D721Med (cell line): ENCODE data around the gene C13orf46.
"Not testable (repeated sequence)": the region's sequence is repeated elsewhere in the genome, so short reads cannot be mapped to it uniquely, and the experiment has no call there.

ENCODE experiments used
- DNase-seq: peaks from one replicate; pipeline ENCODE4 v3.0.0; 2011; ENCODE audit warnings: low spot score; ENCODE audit not compliant: insufficient read length
- FAIRE-seq: peaks from 2 replicates; lab custom pipeline; 2011; peaks lifted over from hg19 to GRCh38; lab: Jason Lieb, UNC
- CTCF ChIP-seq: IDR thresholded peaks from 2 replicates; pipeline ENCODE4 v1.5.1; 2012; ENCODE audit warnings: mild to moderate bottlenecking, control low read depth; ENCODE audit not compliant: insufficient read depth; ENCODE audit errors: missing control alignments

C13orf46 gene

DNA sequence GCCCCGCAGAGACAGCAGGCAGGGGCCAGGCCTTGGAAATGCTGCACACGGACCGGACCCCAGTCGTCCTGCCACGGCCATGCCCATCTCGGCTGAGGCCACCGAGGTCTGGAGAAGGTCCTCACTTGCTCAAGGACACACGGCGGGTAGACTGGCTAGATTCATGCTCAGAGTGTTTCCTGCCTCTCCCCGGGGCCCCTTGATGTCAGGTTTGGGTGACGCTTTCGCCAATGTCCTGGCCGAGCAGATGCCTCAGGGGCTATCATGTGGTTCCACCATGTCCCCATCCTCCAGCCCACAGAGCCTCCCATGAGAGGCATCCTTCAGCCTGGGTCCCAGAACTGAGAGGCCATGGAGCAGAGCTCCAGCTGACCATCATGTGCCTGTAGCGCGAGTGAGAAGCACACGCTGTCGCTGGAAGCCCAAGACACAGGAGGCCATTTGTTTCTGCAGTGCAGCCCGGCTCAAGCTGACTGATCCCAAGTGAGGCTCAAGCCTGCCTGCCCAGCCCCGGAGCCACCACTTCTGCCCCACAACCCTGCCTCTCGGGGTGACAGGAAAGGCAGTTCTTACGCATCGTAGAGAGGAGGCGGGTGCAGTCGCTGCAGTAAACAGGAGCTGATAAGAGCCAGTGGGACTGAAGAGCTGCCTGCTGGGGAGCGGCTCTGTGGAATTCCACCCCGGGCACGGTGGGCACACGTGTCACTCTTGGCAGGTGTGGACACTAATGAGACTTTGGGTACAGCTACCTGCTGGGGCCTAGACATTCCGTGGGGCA lies 56.1 kb downstream of the C13orf46 start:
- FAIRE-seq (no peak), DNase-seq (no peak)
- TF ChIP-seq CTCF: no peak

DNA sequence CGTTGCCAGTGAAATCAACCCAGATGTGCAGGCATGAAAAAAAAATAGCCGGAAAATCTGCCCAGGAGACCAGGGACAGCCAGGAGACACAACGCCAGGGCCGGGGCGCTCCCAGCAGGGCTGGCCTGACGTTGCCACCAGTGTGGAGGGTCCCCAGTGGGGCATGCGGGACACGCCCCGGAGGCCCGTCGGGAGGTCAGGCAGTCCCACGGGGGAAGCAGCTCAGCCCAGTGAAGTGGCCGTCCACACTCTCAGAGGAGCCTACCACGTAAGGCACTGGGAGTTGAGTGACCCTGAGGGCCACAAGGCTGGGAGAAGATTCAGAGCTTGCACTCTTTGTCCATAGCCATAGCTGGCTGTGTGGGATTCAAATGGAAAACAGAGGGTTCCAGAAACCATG lies 56.8 kb downstream of the C13orf46 start:
- FAIRE-seq: no peak
- no peak for DNase-seq
- TF ChIP-seq CTCF: no peak

- no peak for FAIRE-seq
- no peak for DNase-seq
- no peak for TF ChIP-seq CTCF
Measured at GRCh38 chr13:113916330-113916815, 57.5 kb downstream of the C13orf46 start.

DNA sequence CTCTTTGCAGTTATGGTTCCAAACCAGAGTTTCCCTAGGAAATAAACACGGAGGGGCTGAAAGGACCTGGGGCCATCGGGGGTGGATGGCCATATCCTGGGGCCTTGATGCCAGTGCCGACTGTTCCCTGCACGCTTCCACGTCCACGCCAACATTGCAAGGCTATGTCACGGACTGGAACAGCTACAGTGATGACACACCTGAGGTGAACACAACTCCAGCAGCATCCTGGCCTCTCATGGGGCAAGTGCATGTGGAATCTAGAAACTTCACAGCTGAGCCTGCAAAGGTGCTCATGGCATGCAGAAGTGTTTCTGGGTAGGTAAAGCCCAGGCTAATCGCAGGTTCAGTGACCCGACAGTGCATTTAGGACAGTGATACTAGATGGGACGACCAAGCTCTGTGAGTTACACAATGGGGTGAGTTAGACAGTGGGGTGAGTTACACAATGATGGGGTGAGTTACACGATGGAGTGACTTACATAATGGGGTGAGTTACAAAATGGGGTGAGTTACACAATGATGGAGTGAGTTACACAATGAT lies 58.0 kb downstream of the C13orf46 start:
- DNase-seq: no peak
- no peak for TF ChIP-seq CTCF
- no peak for FAIRE-seq

GRCh38 chr13:113915012-113915763 lies 58.7 kb downstream of the C13orf46 start:
- no peak for TF ChIP-seq CTCF
- FAIRE-seq (no peak), DNase-seq (no peak)

- no peak for FAIRE-seq
- DNase-seq: no peak
- TF ChIP-seq CTCF: no peak
Measured at GRCh38 chr13:113914333-113915011, 59.4 kb downstream of the C13orf46 start.

- not testable (repeated sequence) for FAIRE-seq, DNase-seq
Measured at GRCh38 chr13:113913838-113914237, 60.0 kb downstream of the C13orf46 start.

GRCh38 chr13:113913408-113913807 lies 60.5 kb downstream of the C13orf46 start:
- not testable (repeated sequence) for DNase-seq, FAIRE-seq
